Nucleus accumbens (tissue), 56 donors: Measurements from ENCODE around the gene SMAD6.

Experiments
- DNase-seq, 56 donors: peaks; one replicate each; lab custom pipeline; 2025; lab: John Stamatoyannopoulos, UW

The SMAD6 gene

DNA sequence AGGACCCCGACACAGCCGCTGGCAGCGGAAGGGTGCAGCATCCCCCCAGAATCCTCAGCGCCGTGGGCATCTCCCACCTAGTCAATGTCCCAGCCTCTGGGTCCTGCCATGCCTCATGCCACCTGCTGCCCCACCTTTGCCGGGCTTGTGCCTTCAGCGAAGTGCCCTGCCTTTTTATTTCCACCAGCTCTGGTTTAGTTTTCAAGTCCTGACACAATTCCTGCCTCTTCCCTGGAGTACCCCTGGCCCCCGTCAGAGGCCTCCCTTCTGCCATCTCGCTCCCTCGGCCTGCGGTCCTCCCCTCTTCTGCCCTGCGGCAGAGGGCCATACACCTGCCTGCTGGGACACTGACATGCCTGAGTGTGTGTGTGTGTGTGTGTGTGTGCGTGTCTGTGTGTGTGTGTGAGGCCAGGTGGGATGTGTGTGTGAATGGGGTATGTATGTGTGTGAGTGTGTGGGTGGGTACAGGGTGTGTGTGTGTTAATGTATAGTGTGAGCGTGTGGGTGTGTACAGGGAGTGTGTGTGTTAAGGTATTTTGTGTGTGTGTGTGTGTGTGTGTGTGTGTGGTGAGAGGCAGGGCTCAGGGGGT lies 129.9 kb downstream of the SMAD6 start:
- no peak for DNase-seq
